Neural progenitor cell (in vitro differentiated cells): Measurements from ENCODE around the gene EIF4EBP3. TPM values are rescaled to one million over a fixed set of nuclear protein-coding genes. Genes with fewer than 3 reads are reported as not detected.

ENCODE experiments used
- DNase-seq: peaks from one replicate; pipeline ENCODE4 v3.0.0-alpha.2; 2016; ENCODE audit warnings: low spot score
- H2AFZ ChIP-seq: fragments of 200-600 bp; sonication (generic); replicated peaks from 2 replicates; pipeline ENCODE4 v1.6.1; 2016; ENCODE audit warnings: antibody characterized with exemption
- H3F3A ChIP-seq: fragments of 200-600 bp; sonication (generic); 2 replicates; pipeline ENCODE4 v1.6.1; 2016; ENCODE audit warnings: antibody characterized with exemption, low read depth
- H3K27ac ChIP-seq: fragments of 200-600 bp; sonication (generic); 2 replicates; pipeline ENCODE4 v1.5.1; 2016; ENCODE audit warnings: mild to moderate bottlenecking
- H3K27me3 ChIP-seq: fragments of 200-600 bp; sonication (generic); 2 replicates; pipeline ENCODE4 v1.6.1; 2016; ENCODE audit warnings: mild to moderate bottlenecking, moderate library complexity
- H3K36me3 ChIP-seq: fragments of 200-600 bp; sonication (generic); 2 replicates; pipeline ENCODE4 v1.5.1; 2016
- H3K4me1 ChIP-seq: fragments of 200-600 bp; sonication (generic); 2 replicates; pipeline ENCODE4 v1.6.1; 2016; ENCODE audit warnings: mixed run types
- H3K4me2 ChIP-seq: fragments of 200-600 bp; sonication (generic); 2 replicates; pipeline ENCODE4 v1.6.1; 2016
- H3K4me3 ChIP-seq: fragments of 200-600 bp; sonication (generic); 2 replicates; pipeline ENCODE4 v1.5.1; 2016
- H3K79me2 ChIP-seq: fragments of 200-600 bp; sonication (generic); 2 replicates; pipeline ENCODE4 v1.6.1; 2016; ENCODE audit warnings: low read depth
- H3K9ac ChIP-seq: fragments of 200-600 bp; sonication (generic); 2 replicates; pipeline ENCODE4 v1.6.1; 2016
- H3K9me3 ChIP-seq: fragments of 200-600 bp; sonication (generic); 2 replicates; pipeline ENCODE4 v1.5.1; 2016; ENCODE audit warnings: low read depth
- H4K20me1 ChIP-seq: fragments of 200-600 bp; sonication (generic); 2 replicates; pipeline ENCODE4 v1.6.1; 2016; ENCODE audit warnings: low read depth
- H3K27ac Mint-ChIP-seq: 3 replicates; pipeline ENCODE4 v1.8.0; 2021; ENCODE audit warnings: mixed read lengths
- H3K27me3 Mint-ChIP-seq: 2 replicates; pipeline ENCODE4 v1.8.0; 2022; ENCODE audit warnings: low read depth, mild to moderate bottlenecking, inconsistent platforms, moderate library complexity, mixed read lengths; ENCODE audit not compliant: insufficient read depth
- H3K36me3 Mint-ChIP-seq: 3 replicates; pipeline ENCODE4 v1.8.0; 2021; ENCODE audit warnings: mixed read lengths
- H3K4me1 Mint-ChIP-seq: 3 replicates; pipeline ENCODE4 v1.8.0; 2021; ENCODE audit warnings: mixed read lengths
- H3K4me3 Mint-ChIP-seq: 3 replicates; pipeline ENCODE4 v1.8.0; 2021; ENCODE audit warnings: mild to moderate bottlenecking, moderate library complexity, mixed read lengths
- H3K9me3 Mint-ChIP-seq: 3 replicates; pipeline ENCODE4 v1.8.0; 2020; ENCODE audit warnings: mixed read lengths
- EZH2 ChIP-seq: fragments of 200-600 bp; sonication (generic); IDR thresholded peaks from 2 replicates; pipeline ENCODE4 v1.6.1; 2017; ENCODE audit warnings: antibody characterized with exemption, mild to moderate bottlenecking, moderate library complexity
- EZH2phosphoT487 ChIP-seq: fragments of 200-600 bp; sonication (generic); IDR thresholded peaks from 2 replicates; pipeline ENCODE4 v1.6.1; 2017; ENCODE audit warnings: antibody characterized with exemption
- total RNA-seq: library from RNA; depleted of rRNA; stranded (reverse); fragments of >200 nt; gene quantifications from 2 replicates; pipeline ENCODE4 v1.2.3, GENCODE V29; 2015; ENCODE audit warnings: low replicate concordance
- TF ChIP-seq, protein P1 (sequence below): fragments of 200-600 bp; sonication (generic); IDR thresholded peaks from 2 replicates; pipeline ENCODE4 v1.5.1; 2017; ENCODE audit warnings: antibody characterized with exemption, mild to moderate bottlenecking

The EIF4EBP3 gene
- total RNA-seq, 1 donor from 2014 or later, result 1.1 TPM

DNA sequence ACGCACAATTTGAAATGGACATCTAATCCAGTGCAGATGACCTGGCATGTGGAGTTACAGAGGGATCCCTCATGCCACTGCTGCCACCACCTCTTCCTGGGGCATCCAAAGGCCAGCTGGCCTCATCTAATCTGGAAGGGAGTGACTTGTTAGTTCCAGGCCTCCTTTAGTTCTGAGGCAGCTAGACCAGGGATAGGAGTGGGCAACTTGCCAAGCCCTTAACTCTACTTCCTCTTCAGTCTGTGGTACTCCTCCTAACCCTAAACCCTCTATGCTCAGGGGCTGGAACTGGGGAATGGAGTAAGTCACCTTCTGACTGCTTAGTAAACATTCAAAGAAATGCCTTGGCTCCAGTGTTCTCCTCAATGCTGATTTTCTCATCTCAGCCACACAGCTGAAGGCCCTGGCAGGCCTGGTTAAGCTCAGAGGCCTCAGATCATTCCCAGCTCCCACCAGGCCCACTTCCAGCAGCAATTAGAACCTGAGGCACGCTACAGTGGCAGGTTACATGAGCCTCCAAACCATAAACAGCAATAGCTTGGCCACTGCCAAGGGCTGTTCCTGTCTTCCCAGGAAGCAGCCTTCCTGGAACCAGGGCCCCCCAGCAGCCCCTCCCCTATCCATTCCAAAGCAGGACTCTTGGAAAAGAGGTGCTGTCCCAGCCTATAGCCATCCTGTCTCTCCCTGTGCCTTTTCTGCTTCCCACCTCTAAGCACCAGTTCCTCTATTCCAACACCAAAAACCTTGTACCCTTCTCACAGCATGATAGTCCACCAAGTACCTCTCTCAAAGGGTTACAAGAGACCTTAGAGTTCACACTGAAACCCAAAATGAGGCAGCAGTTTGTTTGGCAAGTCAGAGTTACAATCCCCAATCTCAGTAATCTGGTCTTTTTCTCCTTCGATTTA is 2.0 kb downstream of the EIF4EBP3 start:
- H3K27ac Mint-ChIP-seq, result peak overlapping the region; percentile 69
- peaks cover 19% of the 10 kb centered on the region for H3K79me2 ChIP-seq
- H3K4me3 ChIP-seq, result no peak overlapping the region
- H3K4me1 Mint-ChIP-seq, result peaks cover 23% of the 10 kb centered on the region
- H3K27me3 Mint-ChIP-seq, result peaks cover 5% of the 10 kb centered on the region
- peaks cover 23% of the 10 kb centered on the region for H4K20me1 ChIP-seq
- H3K9ac ChIP-seq, result no peak overlapping the region
- H3K9me3 Mint-ChIP-seq, result no peaks in the 10 kb centered on the region
- no peak for DNase-seq
- peaks cover 10% of the 10 kb centered on the region for H3K4me1 ChIP-seq
- TF ChIP-seq EZH2 (no peak), EZH2phosphoT487 (no peak)
- TF ChIP-seq, protein P1, sequence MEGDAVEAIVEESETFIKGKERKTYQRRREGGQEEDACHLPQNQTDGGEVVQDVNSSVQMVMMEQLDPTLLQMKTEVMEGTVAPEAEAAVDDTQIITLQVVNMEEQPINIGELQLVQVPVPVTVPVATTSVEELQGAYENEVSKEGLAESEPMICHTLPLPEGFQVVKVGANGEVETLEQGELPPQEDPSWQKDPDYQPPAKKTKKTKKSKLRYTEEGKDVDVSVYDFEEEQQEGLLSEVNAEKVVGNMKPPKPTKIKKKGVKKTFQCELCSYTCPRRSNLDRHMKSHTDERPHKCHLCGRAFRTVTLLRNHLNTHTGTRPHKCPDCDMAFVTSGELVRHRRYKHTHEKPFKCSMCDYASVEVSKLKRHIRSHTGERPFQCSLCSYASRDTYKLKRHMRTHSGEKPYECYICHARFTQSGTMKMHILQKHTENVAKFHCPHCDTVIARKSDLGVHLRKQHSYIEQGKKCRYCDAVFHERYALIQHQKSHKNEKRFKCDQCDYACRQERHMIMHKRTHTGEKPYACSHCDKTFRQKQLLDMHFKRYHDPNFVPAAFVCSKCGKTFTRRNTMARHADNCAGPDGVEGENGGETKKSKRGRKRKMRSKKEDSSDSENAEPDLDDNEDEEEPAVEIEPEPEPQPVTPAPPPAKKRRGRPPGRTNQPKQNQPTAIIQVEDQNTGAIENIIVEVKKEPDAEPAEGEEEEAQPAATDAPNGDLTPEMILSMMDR, result no peak
- H3K4me2 ChIP-seq, result no peak overlapping the region
- peaks cover 27% of the 10 kb centered on the region for H3K36me3 Mint-ChIP-seq
- H2AFZ ChIP-seq, result no peak overlapping the region
- H3K4me3 Mint-ChIP-seq, result peak overlapping the region; percentile 57
- H3K36me3 ChIP-seq, result no peaks in the 10 kb centered on the region
- H3K27me3 ChIP-seq, result no peaks in the 10 kb centered on the region
- peaks cover 37% of the 10 kb centered on the region for H3F3A ChIP-seq
- H3K9me3 ChIP-seq, result no peaks in the 10 kb centered on the region
- no peak overlapping the region for H3K27ac ChIP-seq

DNA sequence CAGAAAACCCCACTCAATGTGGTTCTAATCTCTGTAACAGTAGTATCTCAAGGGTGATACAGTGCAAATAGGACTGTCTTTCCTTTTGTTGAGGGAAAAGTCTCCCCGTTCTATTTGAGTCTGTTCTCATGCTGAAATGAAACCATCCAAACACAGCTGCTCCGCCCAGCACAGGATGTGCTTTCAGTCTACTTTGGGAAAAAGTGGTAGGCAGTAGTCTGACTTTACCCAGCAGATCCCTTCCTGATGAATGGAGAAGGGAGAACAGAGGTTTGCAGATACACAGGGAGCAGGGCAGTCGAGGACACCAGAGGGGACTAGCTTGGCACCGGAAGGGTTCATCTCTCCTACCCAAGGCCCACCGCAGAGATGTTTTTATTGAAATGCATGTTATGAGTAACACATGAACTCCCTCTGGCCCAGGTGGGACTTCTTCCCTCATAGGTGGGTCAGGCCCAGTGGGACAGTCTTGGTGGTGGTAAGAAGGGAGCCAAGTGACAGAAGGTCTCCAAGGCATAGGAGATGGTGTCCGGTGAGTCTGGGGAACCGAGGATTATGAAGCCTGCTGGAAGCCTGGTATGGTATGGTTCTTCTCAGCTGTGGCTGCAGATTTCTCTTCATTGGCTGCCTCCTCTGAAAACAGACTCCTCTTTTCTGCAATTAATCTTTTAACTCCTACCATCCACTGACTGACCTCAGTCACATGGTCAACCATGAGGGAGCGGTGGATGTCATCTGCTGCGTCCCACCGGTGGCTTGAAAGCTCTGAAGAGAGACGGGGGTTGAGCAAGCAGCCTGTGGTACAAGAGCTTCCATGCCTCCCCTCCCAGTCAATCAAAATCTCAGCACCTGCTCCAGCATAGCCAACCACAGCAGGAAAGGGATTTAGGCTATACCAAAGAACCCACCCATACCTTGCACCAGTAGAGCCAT is 3.0 kb downstream of the EIF4EBP3 start:
- Mint-ChIP-seq H3K27ac (peak overlapping the region; percentile 73), H3K9me3 (no peaks in the 10 kb centered on the region), H3K4me3 (no peak overlapping the region), H3K4me1 (peaks cover 23% of the 10 kb centered on the region), H3K36me3 (peaks cover 24% of the 10 kb centered on the region), H3K27me3 (peaks cover 5% of the 10 kb centered on the region)
- Histone ChIP-seq H2AFZ (no peak overlapping the region), H3K9me3 (no peaks in the 10 kb centered on the region), H3K79me2 (peaks cover 28% of the 10 kb centered on the region), H3K27me3 (no peaks in the 10 kb centered on the region), H3K4me1 (peaks cover 10% of the 10 kb centered on the region), H3K4me2 (no peak overlapping the region), H3K4me3 (no peak overlapping the region), H3K9ac (no peak overlapping the region), H4K20me1 (peaks cover 23% of the 10 kb centered on the region), H3K27ac (no peak overlapping the region), H3K36me3 (no peaks in the 10 kb centered on the region), H3F3A (peaks cover 37% of the 10 kb centered on the region)
- TF ChIP-seq EZH2phosphoT487 (no peak), EZH2 (no peak)
- TF ChIP-seq, protein P1, result no peak
- no peak for DNase-seq

DNA sequence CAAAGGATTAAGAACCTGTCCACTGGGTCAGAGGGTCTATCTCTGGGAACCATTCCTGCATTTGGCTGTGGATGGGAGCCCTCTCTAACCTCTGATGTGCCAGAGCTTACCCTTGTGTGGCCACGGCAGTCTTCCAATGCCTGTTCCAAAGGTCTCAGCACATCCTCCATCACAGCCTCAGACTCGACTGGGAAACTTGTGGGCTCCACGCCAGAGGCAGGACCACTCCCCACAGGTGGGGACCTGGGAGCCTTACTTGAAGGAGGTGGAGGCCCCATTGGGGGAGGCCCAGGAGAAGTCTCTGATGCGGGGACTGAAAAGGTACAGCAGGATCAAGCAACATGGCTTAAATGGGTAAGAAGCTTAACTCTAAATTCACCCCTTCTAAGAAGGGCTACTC is 4.4 kb downstream of the EIF4EBP3 start:
- H3K36me3 ChIP-seq, result no peaks in the 10 kb centered on the region
- H3K27ac ChIP-seq, result no peak overlapping the region
- Mint-ChIP-seq H3K27me3 (peaks cover 8% of the 10 kb centered on the region), H3K4me3 (no peak overlapping the region), H3K27ac (no peak overlapping the region), H3K4me1 (peaks cover 27% of the 10 kb centered on the region), H3K36me3 (peaks cover 24% of the 10 kb centered on the region), H3K9me3 (no peaks in the 10 kb centered on the region)
- H2AFZ ChIP-seq, result no peak overlapping the region
- no peak overlapping the region for H3K9ac ChIP-seq
- H3K27me3 ChIP-seq, result no peaks in the 10 kb centered on the region
- H3K4me2 ChIP-seq, result no peak overlapping the region
- H3K4me3 ChIP-seq, result no peak overlapping the region
- no peaks in the 10 kb centered on the region for H3K9me3 ChIP-seq
- peaks cover 16% of the 10 kb centered on the region for H3K4me1 ChIP-seq
- DNase-seq, result no peak
- peaks cover 43% of the 10 kb centered on the region for H3K79me2 ChIP-seq
- peaks cover 31% of the 10 kb centered on the region for H4K20me1 ChIP-seq
- H3F3A ChIP-seq, result peaks cover 24% of the 10 kb centered on the region
- TF ChIP-seq EZH2phosphoT487 (no peak), EZH2 (no peak)
- TF ChIP-seq, protein P1, result no peak
